H9 (cell line): ENCODE measurements around the gene COL8A2. TPM values are rescaled to one million over a fixed set of nuclear protein-coding genes. Genes with fewer than 3 reads are reported as not detected.

Experiments
- DNase-seq: peaks from one replicate; pipeline ENCODE4 v3.0.0-alpha.2; 2017
- H2AFZ ChIP-seq: one replicate; pipeline ENCODE4 v1.6.1; 2013; ENCODE audit warnings: mild to moderate bottlenecking, low read length, control low read depth, moderate library complexity
- H2AK5ac ChIP-seq: 2 replicates; pipeline ENCODE4 v1.6.1; 2013; ENCODE audit warnings: low read length, control low read depth, mixed read lengths; ENCODE audit not compliant: insufficient read length
- H2BK120ac ChIP-seq: one replicate; pipeline ENCODE4 v1.6.1; 2013; ENCODE audit warnings: low read depth, mild to moderate bottlenecking, low read length, control low read depth, inconsistent platforms; ENCODE audit not compliant: poor library complexity, severe bottlenecking
- H2BK12ac ChIP-seq: 2 replicates; pipeline ENCODE4 v1.6.1; 2013; ENCODE audit warnings: low read length, control low read depth, mixed read lengths, low read depth; ENCODE audit not compliant: insufficient read length
- H2BK15ac ChIP-seq: 2 replicates; pipeline ENCODE4 v1.6.1; 2013; ENCODE audit warnings: low read depth, low read length, control low read depth
- H2BK20ac ChIP-seq: one replicate; pipeline ENCODE4 v1.6.1; 2013; ENCODE audit warnings: low read depth, mild to moderate bottlenecking, low read length, control low read depth, inconsistent platforms; ENCODE audit not compliant: poor library complexity, severe bottlenecking
- H2BK5ac ChIP-seq: 2 replicates; pipeline ENCODE4 v1.6.1; 2013; ENCODE audit warnings: low read length, control low read depth, mixed read lengths; ENCODE audit not compliant: insufficient read length
- H3K14ac ChIP-seq: 2 replicates; pipeline ENCODE4 v1.6.1; 2013; ENCODE audit warnings: low read length, control low read depth; ENCODE audit not compliant: insufficient read depth
- H3K18ac ChIP-seq: 2 replicates; pipeline ENCODE4 v1.6.1; 2013; ENCODE audit warnings: low read depth, mild to moderate bottlenecking, mixed read lengths, low read length, control low read depth; ENCODE audit not compliant: insufficient read length
- H3K23ac ChIP-seq: 2 replicates; pipeline ENCODE4 v1.6.1; 2013; ENCODE audit warnings: low read length, control low read depth, mixed read lengths, low read depth; ENCODE audit not compliant: insufficient read length
- H3K23me2 ChIP-seq: 2 replicates; pipeline ENCODE4 v1.6.1; 2013; ENCODE audit warnings: low read depth, mild to moderate bottlenecking, mixed read lengths, low read length, control low read depth; ENCODE audit not compliant: insufficient read length, poor library complexity, severe bottlenecking
- H3K27ac ChIP-seq: 2 replicates; pipeline ENCODE4 v1.5.1; 2013; ENCODE audit warnings: low read length, control low read depth, mixed read lengths, low read depth; ENCODE audit not compliant: insufficient read length
- H3K27me3 ChIP-seq: 2 replicates; pipeline ENCODE4 v1.6.1; 2013; ENCODE audit warnings: low read length, control low read depth, inconsistent platforms; ENCODE audit not compliant: insufficient read depth
- H3K4ac ChIP-seq: 2 replicates; pipeline ENCODE4 v1.6.1; 2013; ENCODE audit warnings: low read depth, mild to moderate bottlenecking, control low read depth, inconsistent platforms, low read length, moderate library complexity
- H3K4me1 ChIP-seq: 2 replicates; pipeline ENCODE4 v1.6.1; 2013; ENCODE audit warnings: low read length, control low read depth, inconsistent platforms; ENCODE audit not compliant: insufficient read depth
- H3K4me2 ChIP-seq: 2 replicates; pipeline ENCODE4 v1.6.1; 2013; ENCODE audit warnings: low read length, control low read depth, mixed read lengths; ENCODE audit not compliant: insufficient read length, insufficient read depth
- H3K56ac ChIP-seq: 2 replicates; pipeline ENCODE4 v1.6.1; 2013; ENCODE audit warnings: low read depth, mild to moderate bottlenecking, mixed read lengths, low read length, control low read depth; ENCODE audit not compliant: insufficient read length
- H3K79me1 ChIP-seq: 2 replicates; pipeline ENCODE4 v1.6.1; 2013; ENCODE audit warnings: low read depth, mild to moderate bottlenecking, moderate library complexity, low read length, control low read depth, inconsistent platforms; ENCODE audit not compliant: insufficient read depth, poor library complexity, severe bottlenecking
- H3K79me2 ChIP-seq: 2 replicates; pipeline ENCODE4 v1.6.1; 2013; ENCODE audit warnings: low read length, control low read depth, inconsistent platforms; ENCODE audit not compliant: insufficient read depth
- H3K9ac ChIP-seq: 2 replicates; pipeline ENCODE4 v1.6.1; 2013; ENCODE audit warnings: low read length, control low read depth, mixed read lengths; ENCODE audit not compliant: insufficient read length; ENCODE audit errors: extremely low read depth
- H3K9me3 ChIP-seq: one replicate; pipeline ENCODE4 v1.6.1; 2013; ENCODE audit warnings: low read depth, low read length, inconsistent platforms; ENCODE audit not compliant: control insufficient read depth
- H3T11ph ChIP-seq: one replicate; pipeline ENCODE4 v1.6.1; 2013; ENCODE audit warnings: mild to moderate bottlenecking, low read length, control low read depth, inconsistent platforms
- H4K20me1 ChIP-seq: one replicate; pipeline ENCODE4 v1.6.1; 2013; ENCODE audit not compliant: control insufficient read depth, insufficient read length, insufficient read depth
- H4K5ac ChIP-seq: 2 replicates; pipeline ENCODE4 v1.6.1; 2013; ENCODE audit warnings: low read depth, mild to moderate bottlenecking, mixed read lengths, low read length, control low read depth; ENCODE audit not compliant: insufficient read length
- H4K8ac ChIP-seq: replicated peaks from 2 replicates; pipeline ENCODE4 v1.6.1; 2013; ENCODE audit warnings: low read length, control low read depth, mixed read lengths, low read depth; ENCODE audit not compliant: insufficient read length
- H4K91ac ChIP-seq: 2 replicates; pipeline ENCODE4 v1.6.1; 2013; ENCODE audit warnings: low read depth, mild to moderate bottlenecking, moderate library complexity, mixed read lengths, low read length, control low read depth; ENCODE audit not compliant: insufficient read length
- H3K27ac Mint-ChIP-seq, 3 experiments: 2 replicates in 2 of 3; 3 replicates in 1 of 3; pipeline ENCODE4 v1.8.0; 2020 to 2021; ENCODE audit warnings: mixed read lengths in 3 of 3, mild to moderate bottlenecking in 1 of 3, moderate library complexity in 1 of 3
- H3K27me3 Mint-ChIP-seq: 2 replicates; pipeline ENCODE4 v1.8.0; 2021; ENCODE audit warnings: low read depth, mild to moderate bottlenecking, moderate library complexity, mixed read lengths
- H3K36me3 Mint-ChIP-seq, 3 experiments: 2 replicates in 2 of 3; 3 replicates in 1 of 3; pipeline ENCODE4 v1.8.0; 2020 to 2021; ENCODE audit warnings: low read depth in 3 of 3, mixed read lengths in 3 of 3; ENCODE audit not compliant: insufficient read depth in 1 of 3
- H3K4me1 Mint-ChIP-seq, 2 experiments: 2 replicates each; pipeline ENCODE4 v1.8.0; 2020; ENCODE audit warnings: mixed read lengths in 2 of 2
- H3K4me3 Mint-ChIP-seq, 2 experiments: 2 replicates in 1 of 2; 3 replicates in 1 of 2; pipeline ENCODE4 v1.8.0; 2020 to 2021; ENCODE audit warnings: mild to moderate bottlenecking in 2 of 2, mixed read lengths in 2 of 2, moderate library complexity in 1 of 2
- H3K9me3 Mint-ChIP-seq, 2 experiments: 2 replicates in 1 of 2; 3 replicates in 1 of 2; pipeline ENCODE4 v1.8.0; 2020; ENCODE audit warnings: mild to moderate bottlenecking in 2 of 2, mixed read lengths in 2 of 2, moderate library complexity in 1 of 2
- CTCF ChIP-seq: fragments of 200-600 bp; sonication (generic); conservative IDR thresholded peaks from 3 replicates; pipeline ENCODE4 v1.8.0; 2021; ENCODE audit warnings: antibody characterized with exemption, mild to moderate bottlenecking
- WGBS: extraction: QIAGEN DNeasy Blood & Tissue Kit; methylation state at CpG from one replicate; pipeline ENCODE4 v1.1.7; 2013; ENCODE audit warnings: missing lambda C conversion rate, low lambda C conversion rate, mixed read lengths; ENCODE audit not compliant: insufficient read length; ENCODE audit errors: extremely low coverage; 5-methylcytosine and 5-hydroxymethylcytosine counted together
- total RNA-seq: library from RNA; stranded (reverse); gene quantifications from 2 replicates; pipeline ENCODE4 v1.2.1, GENCODE V29; 2021

The COL8A2 gene
- total RNA-seq, 1 experiment from 2014 or later = 1.5 TPM

GRCh38 chr1:36143424-36143823 is 18.4 kb upstream of the COL8A2 start:
- Histone ChIP-seq H3T11ph (no peak overlapping the region), H2BK20ac (no peak overlapping the region), H3K14ac (no peak overlapping the region), H2BK12ac (no peak overlapping the region), H3K23me2 (no peaks in the 10 kb centered on the region), H2BK15ac (no peak overlapping the region), H2AFZ (no peak overlapping the region), H3K79me2 (0 out of 2 replicates have a peak, but pooled peaks cover 3% of the 10 kb centered on the region), H3K9me3 (no peaks in the 10 kb centered on the region), H3K27me3 (no peaks in the 10 kb centered on the region), H3K4me1 (no peaks in the 10 kb centered on the region), H3K4me2 (no peak overlapping the region), H4K5ac (no peak overlapping the region), H3K56ac (no peak overlapping the region), H2AK5ac (no peak overlapping the region), H3K9ac (no peak overlapping the region), H3K27ac (no peak overlapping the region), H3K18ac (no peak overlapping the region), H3K79me1 (no peaks in the 10 kb centered on the region), H2BK120ac (no peak overlapping the region), H2BK5ac (no peak overlapping the region), H4K8ac (no peak overlapping the region), H3K23ac (no peak overlapping the region), H4K91ac (no peak overlapping the region), H3K4ac (no peak overlapping the region), H4K20me1 (no peaks in the 10 kb centered on the region)
- DNase-seq = no peak
- peaks cover 9 to 24% (median 15%) of the 10 kb centered on the region in 3 experiments; a peak in 6 of 7 replicates for H3K36me3 Mint-ChIP-seq
- H3K4me1 Mint-ChIP-seq = peaks cover 3 to 5% of the 10 kb centered on the region in 2 experiments; a peak in 3 of 4 replicates
- H3K27ac Mint-ChIP-seq = no peak overlapping the region; a peak in 1 of 7 replicates
- no CpG with 5 or more reads among the region's 4 CpGs for WGBS
- no peaks in the 10 kb centered on the region; a peak in 1 of 5 replicates for H3K9me3 Mint-ChIP-seq
- no peaks in the 10 kb centered on the region for H3K27me3 Mint-ChIP-seq
- no peak overlapping the region for H3K4me3 Mint-ChIP-seq
- no peak for TF ChIP-seq CTCF
